Activated CD4-positive, alpha-beta T cell treated with anti-CD3 and anti-CD28 coated beads, Interleukin-2, amount 50 U/mL, for 4 hours (primary cell): Measurements from ENCODE around the gene HIGD1A.
"Not testable (repeated sequence)": the region's sequence is repeated elsewhere in the genome, so short reads cannot be mapped to it uniquely, and the experiment has no call there.

Source experiments
- DNase-seq, 2 experiments: peaks; one replicate each; pipeline ENCODE4 v3.0.0-alpha.2; 2020

The HIGD1A gene

GRCh38 chr3:42827654-42828053 lies 23.4 kb upstream of the HIGD1A start:
- DNase-seq, result no peak

GRCh38 chr3:42827023-42827422 lies 22.7 kb upstream of the HIGD1A start:
- DNase-seq, result no peak

- no peak for DNase-seq
These were observed 21.9 kb upstream of the HIGD1A start for GRCh38 chr3:42826141-42826540.

DNA sequence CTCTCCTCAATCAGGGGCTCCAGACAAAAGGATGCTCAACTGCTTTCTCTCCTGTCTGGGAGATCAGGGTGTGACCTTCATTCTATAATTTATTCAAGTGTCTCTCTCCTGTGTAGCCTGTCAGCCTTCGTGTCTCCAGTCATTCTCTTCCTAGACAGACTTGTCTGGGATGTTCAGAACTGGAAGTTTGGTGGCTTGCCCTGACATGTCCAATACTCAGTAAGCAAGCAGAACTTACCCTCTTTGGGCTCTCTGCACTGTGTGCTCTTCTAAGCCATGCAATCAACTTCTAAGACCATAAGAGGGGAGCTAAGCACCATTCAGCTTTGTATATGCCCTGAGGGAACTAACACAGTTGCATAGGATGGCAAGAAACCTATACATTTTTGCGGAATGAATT lies 19.1 kb upstream of the HIGD1A start:
- DNase-seq, result no peak

DNA sequence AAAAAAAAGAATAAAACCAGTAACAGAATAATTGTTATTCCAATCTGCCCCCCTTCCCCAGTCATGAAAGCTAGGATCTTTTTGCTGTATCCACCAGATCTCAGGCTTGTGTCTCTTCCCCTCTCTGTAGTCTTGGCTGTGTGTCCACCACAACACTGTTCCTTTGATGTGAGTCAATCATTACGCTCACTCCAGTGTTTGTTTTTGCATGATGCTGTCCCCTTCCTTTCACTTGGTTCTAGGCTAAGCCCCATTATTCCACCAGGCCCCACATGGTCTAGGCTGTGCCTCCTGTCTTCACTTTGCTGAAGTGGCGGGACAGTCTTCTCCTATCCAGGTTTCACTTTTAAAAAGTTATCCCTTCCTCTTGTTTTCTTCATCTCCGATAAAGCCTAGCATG lies 18.5 kb upstream of the HIGD1A start:
- no peak for DNase-seq

GRCh38 chr3:42820746-42821051 lies 16.4 kb upstream of the HIGD1A start:
- DNase-seq, result no peak

GRCh38 chr3:42819351-42819965 lies 15.2 kb upstream of the HIGD1A start:
- no peak for DNase-seq

DNA sequence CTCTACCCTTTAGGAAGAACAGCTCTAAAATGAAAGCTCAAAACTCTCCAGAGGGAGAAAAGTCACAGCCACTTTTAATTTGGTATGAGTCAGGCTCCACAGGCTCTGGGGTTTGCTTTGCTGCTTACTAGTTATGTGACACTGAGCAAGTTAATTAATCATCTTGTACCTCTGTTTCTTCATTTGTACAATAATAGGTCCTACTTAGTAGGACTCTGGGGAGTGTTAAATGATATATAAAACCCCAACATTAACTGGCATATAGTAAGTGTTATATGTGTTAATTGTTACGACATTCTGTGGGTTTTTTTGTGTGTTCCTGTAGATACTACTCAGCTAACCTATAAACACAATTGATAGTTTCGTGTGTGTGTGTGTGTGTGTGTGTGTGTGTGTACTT lies 11.5 kb upstream of the HIGD1A start:
- no peak for DNase-seq

DNA sequence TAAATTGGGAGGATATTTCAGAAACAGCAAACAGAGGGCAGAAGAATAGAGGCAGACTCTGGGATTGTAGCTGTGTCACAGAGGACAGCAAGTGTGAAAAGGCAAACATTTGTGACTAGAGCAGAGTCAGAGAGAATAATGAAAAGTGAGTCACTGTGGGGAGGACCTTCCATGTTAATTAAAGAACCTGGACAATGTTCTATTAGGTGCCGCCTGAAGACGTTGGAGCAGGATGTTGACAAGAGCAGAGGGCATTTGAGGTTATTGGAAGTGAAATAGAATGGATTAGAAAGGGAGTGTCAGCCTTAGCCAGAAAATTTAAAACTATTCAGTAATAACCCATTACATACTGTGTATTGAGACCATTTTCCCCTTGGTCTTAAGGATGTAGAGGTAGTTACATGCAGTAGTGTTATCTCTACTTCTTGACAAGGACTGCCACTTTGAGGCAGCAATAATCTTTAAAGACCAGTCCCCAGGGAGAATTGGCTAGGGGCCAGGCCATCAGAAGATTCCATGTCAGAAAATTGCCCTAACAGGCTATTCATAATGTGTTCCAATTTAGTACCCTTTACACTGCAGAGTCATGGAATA lies 10.7 kb upstream of the HIGD1A start:
- no peak for DNase-seq

DNA sequence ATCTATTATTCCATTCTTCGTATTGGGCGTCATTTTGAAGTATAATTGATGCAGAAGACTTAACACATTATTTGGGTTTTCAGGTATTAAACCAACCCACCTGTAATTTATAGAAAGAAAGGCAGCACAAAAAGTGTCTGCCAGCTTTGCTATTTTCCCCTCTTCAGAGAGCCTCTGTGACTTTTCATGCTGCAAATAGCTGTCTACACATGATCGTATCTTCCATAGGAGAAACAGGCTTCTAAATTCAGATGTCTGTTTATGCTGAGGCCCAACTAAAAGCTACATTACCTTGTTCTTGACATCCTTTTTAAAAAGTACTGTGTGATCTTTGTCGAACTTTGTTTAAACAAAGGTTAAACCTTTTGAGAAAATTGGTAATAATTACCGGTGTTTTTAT lies 10.0 kb upstream of the HIGD1A start:
- DNase-seq, result no peak

DNA sequence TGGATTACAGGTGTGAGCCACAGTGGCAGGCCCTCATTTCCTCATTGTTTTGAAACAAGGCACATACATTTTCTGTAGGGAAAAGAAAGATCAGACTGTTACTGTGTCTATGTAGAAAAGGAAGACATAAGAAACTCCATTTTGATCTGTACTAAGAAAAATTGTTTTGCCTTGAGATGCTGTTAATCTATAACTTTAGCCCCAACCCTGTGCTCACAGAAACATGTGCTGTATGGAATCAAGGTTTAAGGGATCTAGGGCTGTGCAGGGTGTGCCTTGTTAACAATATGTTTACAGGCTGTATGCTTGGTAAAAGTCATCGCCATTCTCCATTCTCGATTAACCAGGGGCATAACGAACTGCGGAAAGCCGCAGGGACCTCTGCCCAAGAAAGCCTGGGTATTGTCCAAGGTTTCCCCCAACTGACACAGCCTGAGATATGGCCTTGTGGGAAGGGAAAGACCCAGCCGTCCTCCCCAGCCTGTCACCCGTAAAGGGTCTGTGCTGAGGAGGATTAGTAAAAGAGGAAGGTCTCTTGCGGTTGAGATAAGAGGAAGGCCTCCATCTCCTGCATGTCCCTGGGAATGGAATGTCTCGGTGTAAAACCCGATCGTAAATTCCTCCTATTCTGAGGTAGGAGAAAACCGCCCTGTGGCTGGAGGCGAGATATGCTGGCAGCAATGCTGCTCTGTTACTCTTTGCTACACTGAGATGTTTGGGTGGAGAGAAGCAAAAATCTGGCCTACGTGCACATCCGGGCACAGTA lies 7.0 kb upstream of the HIGD1A start:
- DNase-seq, result not testable (repeated sequence)

DNA sequence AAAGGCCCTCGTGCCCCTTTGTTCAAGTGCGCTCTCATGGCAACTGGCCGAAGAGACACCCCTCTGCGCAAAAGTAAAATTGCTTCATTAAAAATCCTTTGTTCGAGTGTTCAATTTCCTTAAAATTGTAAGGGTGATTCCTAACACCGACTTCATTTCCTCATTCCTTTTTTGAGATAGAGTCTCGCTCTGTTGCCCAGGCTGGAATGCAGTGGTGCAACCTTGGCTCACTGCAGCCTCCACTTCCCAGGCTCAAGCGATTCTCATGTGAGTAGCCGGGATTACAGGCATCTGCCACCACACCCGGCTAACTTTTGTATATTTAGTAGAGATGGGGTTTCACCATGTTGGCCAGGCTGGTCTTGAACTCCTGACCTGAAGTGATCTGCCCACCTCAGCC lies 6.4 kb upstream of the HIGD1A start:
- DNase-seq, result not testable (repeated sequence)

- DNase-seq, result no peak
These were observed 4.9 kb upstream of the HIGD1A start, which contains the start of gene ACKR2 for GRCh38 chr3:42809202-42809601. ACKR2 (plus strand) TSS chr3:42809445; CDS start chr3:42864503, 55,058 bp downstream.

DNA sequence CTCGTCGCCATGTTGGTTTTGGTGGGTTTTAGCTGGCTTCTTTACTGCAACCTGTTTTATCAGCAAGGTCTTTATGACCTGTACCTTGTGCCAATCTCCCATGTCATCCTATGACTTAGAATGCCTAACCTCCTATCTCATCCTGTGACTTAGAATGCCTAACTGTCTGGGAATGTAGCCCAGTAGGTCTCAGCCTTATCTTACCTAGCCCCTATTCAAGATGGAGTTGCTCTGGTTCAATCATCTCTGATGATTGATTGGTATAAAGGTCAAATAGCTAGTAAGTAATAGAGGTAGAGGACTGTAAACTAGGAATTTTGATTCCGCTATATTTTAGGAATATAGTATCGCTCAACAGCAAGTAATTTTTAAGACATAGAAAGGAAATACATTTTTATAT lies 3.6 kb upstream of the HIGD1A start:
- no peak for DNase-seq

GRCh38 chr3:42805141-42805821 lies 991 bp upstream of the HIGD1A start:
- DNase-seq, result no peak

DNA sequence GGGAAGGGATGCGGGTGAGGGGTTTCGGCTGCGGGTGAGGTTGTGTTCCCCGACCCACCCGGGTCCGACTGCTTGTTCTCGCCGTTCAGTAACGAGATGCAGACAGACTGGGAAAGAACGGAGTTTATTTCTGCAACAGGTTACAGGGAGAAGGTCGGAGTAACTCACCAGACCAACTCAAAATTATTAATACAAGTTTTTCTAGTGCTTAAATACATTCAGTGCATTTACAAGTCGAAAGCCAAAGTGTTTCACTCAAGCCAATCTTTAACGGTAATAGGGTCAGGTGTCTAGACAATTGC lies 492 bp upstream of the HIGD1A start:
- no peak for DNase-seq

DNA sequence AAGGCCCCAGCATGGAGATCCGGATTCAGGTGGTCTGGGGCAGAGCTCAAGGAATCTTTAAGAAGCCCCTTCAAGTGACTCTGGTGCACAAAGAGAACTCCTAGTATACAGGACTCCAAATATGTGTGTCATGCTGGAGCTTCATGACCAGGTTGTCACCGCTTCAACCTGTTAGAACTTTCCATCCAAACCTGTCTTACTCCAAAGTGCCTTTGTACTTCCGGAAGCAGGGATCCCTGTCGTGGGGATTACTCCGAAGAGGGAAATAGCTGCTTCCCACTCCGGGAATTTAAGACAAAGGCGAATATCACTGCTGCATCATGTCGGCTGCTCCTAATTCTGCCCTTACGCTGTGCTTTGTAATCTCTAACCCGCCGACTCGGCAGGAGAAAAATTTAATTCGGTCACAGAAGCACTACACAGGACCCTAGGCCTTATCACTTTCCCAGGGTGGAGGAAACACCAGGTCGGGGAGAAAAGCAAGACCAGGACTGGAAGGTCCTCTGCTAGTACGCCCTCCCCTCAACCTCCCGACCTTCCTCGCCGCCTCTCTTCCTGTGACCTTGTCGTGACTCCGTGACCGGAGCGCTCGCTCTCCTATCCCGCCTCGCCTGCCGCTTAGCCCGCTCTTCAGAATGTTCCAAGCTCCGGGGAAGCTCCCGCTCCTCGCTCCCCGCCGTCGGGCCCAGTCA lies 730 bp downstream of the HIGD1A start:
- no peak for DNase-seq

- no peak for DNase-seq
These were observed 1.3 kb downstream of the HIGD1A start for GRCh38 chr3:42802876-42803413.

DNA sequence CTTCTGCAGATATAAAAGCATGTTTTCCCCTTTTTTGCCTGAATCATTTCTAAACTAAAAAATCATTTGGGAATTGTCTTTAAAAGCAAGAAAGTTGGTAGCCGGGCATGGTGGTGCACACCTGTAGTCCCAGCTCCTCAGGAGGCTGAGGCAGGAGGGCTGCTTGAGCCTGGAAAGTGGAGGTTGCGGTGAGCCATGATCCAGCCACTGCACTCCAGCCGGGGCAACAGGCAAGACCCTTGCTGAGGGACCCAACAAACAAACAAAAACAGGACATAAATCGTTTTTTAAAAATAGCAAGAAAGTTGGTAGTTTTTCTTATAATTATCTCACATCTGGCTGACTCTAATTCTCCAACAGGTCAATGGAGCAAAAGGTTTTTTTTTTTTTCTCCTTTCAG lies 2.5 kb downstream of the HIGD1A start:
- DNase-seq, result no peak

DNA sequence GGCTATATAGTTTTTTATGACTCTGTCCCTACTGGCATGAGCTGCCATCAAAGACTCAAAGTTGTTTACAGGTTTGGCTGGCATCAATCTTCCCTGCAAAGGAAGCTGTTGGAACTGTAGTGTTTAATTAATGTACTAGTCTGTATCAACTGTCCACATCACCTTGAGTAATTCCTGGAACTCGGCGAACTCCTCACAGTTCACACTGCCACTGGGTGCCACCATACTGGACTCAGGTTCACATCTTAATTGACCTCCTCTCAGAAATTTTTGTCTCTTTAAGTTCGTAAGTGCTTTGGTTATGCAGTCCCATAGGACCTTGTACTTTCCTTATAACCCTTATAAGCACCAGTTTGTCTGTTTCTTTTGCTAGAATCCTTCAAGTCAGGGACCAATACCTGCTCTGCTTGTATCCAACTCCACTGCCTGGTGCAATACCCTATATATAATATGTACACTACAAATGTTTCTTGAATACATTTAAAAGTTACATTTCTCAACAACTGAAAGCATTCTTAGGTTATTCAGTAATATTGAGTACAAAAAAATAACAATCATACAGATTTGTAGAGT lies 3.2 kb downstream of the HIGD1A start:
- DNase-seq, result no peak

DNA sequence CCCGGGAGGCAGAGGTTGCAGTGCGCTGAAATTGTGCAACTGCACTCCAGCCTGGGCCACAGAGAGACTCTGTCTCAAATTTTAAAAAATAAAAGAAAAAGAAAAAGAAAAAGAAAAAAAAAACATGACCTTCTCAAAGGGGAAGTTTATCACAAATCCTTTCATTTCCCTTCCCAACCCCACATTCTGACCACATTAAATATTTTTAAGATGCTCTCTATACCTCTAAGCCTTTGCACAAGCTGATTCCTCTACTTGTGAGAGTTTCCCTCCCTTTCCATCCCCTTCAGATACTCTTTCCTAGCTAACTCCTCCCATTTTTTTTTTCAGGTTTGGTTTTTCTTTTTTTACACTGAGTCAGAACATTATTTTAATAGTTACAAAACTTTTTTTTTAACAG lies 4.0 kb downstream of the HIGD1A start:
- DNase-seq, result no peak

DNA sequence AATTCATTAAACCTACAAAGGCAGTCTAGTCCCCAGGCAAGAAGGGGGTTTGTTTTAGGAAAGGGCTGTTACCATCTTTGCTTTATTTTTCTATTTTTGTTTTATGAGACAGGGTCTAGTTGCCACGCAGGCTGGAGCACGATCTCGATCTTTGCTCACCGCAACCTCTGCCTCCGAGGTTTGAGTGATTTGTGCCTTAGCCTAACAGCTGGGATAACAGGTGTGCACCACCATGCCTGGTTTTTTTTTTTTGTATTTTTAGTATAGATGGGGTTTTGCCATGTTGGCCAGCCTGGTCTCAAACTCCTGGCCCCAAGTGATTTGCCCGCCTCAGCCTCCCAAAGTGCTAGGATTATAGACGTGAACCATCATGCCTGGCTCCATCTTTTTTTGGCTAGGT lies 4.9 kb downstream of the HIGD1A start:
- no peak for DNase-seq

- DNase-seq, result no peak
These were observed 7.9 kb downstream of the HIGD1A start for GRCh38 chr3:42796332-42796885.
